GM19438 (cell line): ENCODE results near the gene TLCD3B.
"Not testable (repeated sequence)": the region's sequence is repeated elsewhere in the genome, so short reads cannot be mapped to it uniquely, and the experiment has no call there.

Source experiments
- ATAC-seq: cut with Tn5 transposase; IDR thresholded peaks from one replicate; pipeline ENCODE4 v1.9.1; 2021; ENCODE audit warnings: low read depth; ENCODE audit not compliant: unreplicated experiment

TLCD3B gene

DNA sequence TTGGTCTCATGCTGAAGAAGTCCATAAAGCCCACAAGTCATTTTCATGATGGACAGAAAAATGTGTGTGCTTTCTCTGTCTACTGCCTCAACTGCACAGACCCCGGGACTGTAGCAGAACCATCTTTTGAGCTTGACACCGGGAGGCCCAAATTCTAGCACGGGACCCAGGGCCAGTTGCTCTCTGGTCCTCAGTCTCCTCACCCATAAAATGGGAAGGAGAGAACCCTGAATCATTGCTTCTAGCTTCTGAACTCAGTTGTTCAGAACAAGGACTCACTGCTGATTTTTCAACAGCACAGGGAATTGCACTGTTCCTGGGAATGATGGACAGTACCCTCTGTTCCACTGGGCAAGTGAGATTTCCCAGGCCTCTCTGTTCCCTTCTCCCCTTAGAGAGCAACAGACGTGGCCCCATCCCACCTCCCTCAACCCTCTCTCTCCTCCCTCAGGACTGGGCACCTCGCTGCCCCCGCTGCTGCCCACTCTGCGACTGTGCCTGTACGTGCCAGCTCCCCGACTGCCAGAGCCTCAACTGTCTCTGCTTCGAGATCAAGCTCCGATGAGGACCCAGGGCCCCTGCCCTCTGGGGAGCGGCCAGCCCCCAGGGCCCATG, 32.3 kb upstream of the TLCD3B start:
- ATAC-seq = no peak

DNA sequence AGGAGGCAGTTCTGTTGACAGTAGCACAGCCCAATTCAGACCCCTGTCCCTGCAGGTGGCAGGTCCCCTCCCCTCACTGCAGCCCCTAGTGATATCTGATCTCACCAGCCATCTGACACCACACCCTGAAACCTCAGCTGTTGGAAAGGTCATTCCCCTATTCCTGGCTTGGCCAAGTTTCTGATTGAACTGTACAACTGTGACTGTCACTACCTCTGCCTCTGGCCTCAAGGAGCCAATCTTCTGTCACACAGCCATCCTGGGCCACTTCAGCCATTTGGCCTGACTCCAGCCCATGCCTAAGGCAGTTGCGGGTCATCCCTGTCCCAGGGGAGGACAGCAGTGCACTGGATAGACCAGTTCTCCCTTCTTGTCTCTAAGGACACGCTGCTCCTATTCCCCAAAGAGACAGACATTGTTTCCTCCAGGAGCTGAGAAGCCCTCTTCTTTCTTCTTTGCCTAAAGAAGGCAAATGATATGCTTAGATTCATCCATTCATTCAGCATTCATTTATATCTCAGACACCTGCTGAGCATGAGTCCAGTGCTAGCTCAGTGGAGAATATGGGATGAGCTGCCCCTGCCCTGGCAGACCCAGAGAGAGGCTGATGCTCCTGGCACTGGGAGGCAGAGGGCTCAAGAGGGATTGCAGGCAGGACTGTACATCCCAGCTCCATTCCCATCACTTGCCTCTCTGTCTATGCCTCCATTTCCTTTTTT, 29.9 kb upstream of the TLCD3B start:
- no peak for ATAC-seq

DNA sequence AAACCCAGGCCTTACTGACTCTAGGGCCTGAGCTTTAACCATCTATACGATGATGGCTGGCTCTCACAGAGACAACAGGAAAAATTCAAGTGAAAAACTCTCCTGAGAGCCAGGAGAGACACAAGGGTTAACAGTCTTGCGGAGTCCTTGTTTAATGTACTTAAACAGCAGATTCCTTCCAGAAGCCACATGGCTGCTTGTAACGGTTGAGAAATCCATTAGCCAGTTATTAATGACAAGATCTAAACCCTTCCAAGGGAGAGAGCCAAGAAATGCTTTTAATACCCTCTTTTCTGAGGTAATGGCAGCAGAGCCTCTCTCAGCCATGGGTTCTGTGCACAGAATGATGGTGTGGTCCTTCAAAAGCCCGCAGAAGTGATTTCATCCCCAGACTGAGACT, 29.3 kb upstream of the TLCD3B start:
- no peak for ATAC-seq

DNA sequence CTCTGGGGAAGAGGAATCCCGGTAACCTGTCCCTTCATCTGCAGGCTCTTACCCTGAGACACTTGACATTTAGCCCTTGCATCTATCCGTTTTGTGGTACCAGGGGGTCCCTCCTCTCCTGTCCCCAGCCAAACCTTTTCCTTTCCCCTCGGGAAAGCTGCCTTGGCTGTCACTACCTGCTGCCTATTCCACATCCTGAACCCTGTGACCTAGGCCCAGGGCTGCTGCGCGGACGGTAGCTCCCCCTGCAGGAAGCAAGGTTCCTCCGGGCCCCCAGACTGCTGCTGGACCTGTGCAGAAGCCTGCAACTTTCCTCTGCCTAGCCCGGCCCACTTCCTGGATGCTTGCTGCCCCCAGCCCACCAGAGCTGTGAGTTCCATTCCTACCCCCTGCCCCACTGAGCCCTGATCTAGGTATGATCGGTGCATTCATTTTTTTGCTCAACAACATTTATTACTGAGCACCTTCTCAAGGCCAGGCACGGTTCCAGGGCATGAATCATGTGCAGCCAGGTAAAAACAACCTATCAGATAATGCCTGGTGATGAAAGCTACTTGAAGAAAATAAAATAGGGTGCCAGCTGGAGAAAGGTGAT, 24.0 kb upstream of the TLCD3B start:
- no peak for ATAC-seq

DNA sequence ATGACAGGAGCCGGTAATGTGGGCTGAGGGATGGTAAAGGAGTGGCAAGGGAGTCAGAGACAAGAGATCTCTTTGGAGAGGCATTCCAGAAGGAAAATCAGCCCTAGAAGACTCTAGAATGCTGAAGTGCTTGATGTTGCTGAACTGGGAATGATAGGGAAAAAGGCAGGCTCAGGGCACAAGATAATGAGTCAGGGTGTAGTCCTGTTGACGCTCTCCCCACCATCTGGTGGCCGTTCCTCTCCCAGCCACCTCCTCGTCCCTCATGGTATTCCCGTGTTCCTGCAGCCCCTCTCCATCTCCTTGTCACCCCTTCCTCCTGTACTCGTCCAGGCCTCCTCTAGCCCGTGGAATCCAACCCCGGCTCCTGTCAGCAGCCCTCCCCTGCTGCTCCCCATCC, 23.4 kb upstream of the TLCD3B start:
- ATAC-seq = no peak

DNA sequence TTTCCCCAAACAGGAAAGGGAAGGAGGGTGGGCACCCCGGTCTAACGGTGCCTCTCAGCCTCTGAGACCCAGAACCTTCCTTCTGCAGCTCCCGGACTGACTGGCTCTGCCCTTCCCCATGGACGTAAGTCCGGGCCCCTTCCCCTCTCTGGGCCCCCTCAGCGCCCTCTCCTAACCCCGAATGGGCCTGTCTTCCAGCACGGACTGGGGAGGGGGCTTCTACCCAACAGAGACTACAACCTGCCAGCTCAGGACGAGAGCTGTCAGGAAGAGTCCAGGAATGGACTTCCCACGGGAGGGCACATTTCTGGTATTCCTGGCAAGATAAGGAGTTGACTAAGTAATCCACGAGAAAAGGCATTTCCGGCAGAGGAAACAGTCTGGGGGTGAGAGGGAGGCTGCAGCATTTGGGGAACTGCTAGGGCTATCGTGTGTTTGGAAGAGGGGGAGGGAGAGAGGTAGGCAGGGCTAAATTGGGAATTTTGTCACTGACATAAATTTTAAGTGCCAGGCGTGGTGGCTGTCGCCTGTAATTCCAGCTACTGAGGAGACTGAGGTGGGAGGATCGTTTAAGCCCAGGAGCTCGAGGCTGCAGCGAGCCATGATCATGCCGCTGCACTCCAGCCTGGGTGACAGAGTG, 22.4 kb upstream of the TLCD3B start:
- ATAC-seq = no peak

DNA sequence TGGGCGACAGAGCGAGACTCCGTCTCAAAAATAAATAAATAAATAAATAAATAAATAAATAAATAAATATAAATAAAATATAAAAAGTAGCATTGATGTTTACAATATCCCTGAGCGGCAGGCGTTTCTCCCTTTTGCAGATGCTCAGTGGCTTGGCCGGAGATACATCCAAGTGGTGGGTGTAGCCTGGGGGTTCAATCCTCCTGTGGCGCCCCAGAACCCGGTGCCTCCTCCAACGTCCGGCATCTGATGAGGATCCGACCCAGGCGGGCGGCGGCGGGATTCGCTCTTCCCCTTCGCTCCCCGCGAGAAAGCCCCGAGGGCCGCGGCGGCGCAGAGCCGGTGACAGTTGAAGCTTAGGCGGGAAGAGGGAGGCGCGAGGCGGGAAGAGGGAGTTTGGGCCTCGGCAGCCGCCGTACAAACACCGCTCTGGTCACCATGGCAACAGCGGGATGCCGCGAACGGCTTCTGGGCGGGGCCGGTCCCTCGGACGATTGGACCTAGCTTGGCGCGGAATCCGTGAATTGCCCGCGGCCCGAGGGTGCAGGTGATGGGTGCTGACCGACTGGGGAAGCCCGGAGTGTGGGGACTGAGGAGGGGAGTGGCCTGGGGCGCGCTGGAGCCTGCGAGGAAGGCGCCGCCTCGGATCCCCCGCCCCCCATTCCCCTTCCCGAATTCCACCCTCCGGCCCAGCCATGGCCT, 21.8 kb upstream of the TLCD3B start:
- ATAC-seq = peak; percentile 63

DNA sequence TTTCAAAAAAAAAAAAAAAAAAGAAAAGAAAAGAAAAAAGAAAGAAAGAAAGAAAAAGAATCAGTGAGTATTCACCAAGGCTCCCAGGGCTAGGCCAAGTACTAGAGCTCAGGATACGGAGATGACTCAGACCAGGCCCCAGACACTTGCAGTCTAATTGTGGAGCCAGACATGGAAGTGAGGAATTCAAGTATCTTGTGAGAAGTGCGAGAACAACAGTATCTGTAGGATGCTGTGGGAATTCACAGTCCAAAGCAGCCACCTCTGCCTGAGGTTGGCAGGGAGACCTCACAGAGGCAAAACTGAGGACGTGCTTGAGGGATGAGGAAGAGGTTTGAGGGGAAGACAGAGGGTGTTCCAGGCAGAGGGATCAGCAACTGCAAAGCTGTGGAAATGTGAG, 20.4 kb upstream of the TLCD3B start:
- no peak for ATAC-seq

DNA sequence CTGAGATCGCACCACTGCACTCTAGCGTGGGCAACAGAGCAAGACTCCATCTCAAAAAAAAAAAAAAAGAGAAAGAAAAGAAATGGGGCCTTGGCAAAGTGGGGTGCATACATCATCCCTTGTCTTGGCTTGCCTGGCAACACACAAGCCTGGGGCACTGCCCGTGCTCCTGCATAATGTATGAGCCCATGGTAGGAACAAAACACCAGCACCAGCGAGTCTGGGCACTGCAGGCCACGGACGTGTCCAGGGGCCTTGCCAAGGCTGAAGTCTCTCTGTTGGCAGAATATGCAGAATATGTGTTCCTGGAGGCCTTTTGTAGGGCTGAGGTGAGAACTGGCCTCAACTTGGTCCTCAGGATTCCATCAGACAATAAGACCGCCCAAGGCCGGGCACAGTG, 18.8 kb upstream of the TLCD3B start:
- no peak for ATAC-seq

DNA sequence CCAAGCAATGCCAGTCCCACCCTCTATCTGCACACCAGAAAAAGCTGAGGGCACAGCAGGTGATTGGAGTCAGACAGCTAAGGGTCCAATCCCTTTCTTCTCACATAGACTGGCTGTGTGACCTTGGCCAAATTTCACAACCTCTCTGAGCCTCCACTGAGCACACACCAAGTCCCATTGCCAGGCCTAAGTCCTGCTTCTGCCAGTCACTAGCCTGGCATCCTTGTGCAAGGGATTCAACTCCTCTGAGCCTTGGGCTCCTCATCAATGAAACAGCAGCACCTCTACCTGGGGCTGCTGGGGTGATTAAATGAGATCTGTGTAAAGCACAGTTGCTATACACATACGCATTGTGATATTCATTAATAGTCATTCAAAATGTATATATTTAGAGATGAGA, 15.5 kb upstream of the TLCD3B start:
- ATAC-seq = no peak

DNA sequence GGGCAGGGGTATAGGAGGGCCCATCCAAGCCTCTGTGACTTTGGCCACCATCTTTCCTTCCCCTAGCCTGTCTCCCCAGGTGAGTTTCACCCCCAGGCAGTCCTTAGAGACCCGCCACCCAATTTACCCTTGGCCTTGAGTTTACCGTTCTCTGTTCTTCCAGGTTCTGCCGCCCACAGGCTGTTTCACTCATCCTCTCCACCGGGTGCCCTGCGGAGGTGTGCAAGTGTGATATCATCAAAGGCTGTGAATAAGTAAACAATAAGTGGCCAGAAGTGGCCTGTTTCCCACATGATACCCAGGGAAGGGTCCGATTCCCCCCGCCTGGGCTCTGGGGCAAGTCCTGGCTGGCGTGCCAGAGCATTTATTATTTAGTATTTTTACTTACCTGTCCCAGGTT, 15.1 kb upstream of the TLCD3B start:
- ATAC-seq = no peak

DNA sequence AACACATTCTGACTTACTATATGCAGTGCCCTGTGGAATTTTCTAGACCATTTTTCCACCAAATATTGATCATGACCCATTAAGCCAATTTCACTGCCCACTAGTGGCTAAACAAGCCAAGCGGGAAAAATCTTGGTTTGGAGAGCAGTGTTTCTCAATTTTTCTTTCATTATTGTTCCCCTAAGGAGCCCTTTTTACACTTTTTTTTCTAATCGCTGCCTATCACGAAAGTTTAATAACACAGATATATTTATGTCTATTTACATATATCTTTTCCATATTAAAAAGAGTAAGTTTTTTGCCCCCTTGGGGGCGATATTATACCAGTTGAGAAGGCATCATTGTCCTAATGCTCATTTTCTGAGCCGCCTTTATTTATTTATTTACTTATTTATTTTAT, 10.8 kb upstream of the TLCD3B start:
- no peak for ATAC-seq

DNA sequence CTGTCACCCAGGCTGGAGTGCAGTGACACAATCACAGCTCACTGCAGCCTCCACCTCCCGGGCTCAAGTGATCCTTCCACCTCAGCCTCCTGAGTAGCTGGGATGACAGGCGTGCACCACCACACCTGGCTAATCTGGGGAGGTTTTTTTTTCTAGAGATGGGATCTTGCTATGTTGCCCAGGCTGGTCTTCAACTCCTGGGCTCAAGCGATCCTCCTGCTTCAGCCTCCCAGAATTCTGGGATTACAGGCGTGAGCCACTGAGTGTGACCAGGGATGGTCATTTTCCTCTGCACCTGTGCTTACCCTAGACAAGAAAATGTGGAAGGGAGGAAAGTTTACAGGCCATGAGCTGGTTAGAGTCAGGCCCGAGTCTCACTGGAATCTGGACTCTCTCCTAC, 9.6 kb upstream of the TLCD3B start:
- not testable (repeated sequence) for ATAC-seq

DNA sequence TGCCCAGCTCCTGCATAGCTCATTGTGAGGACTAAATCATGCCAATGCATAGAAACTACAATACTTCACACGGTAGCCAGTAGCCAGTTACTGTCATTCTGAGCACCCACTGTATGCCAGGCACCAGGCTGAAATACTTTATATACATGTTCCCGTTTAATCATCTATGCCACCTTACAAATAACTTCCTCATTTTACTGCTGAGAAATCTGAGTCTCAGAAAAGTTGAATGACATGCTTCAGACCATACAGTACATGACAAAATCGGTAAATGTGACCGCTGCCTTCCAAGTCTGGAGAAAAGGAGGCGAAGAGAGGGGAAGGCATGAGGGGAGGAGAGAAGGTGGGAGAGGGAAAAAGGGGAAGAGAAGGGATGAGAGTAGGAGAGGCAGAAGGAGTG, 9.2 kb upstream of the TLCD3B start:
- no peak for ATAC-seq

DNA sequence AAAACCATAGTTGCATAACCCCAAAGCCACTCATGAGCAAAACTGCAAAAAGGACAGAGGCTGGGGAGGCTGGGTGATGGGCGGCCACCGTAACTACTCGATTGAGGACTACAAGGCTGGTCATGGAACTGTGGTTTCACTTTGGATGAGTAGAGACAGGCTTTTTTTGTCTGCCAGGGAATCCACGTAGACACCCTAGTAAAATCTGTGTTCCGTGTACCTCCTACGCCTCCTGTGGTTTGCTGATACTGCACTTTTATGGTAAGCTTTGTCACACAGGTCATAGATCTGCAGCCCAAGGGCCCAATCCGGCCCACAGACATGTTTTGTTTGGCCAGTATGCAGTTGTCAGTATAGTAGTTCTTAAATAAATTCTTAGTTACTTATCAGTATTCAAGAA, 2.2 kb upstream of the TLCD3B start:
- no peak for ATAC-seq

DNA sequence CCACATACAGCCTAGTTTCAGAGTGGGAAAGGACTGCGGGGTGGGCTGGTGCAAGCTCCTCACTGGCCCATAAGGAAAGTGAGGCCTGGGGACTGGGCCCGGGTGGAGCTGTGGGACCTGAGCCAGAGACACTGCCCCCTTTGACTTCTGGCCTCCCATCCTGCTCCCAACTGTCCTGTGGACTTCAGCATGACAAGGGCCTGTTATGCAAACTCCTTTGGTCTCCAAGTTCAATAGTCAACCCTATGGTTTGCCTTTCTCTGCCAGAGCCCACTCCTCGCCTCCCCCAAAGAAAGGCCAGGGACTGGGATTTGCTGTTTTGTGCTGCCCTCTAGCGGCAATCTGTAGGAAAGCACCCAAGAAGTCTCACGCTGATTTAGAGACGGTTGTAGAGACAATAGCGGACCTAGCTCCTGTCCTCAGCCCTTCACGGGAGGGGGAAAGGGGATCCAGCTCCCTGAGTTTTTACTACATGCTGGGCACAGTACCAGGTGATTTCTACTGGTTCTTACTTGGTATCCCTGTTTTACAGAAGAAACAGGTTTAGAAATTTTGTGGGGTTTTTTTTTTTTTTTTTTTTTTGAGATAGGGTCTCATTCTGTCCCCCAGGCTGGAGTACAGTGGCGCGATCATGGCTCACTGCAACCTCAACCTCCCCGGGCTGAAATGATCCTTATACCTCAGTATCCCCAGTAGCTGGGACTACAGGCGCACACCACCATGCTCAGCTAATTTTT, 1.2 kb upstream of the TLCD3B start:
- ATAC-seq = no peak

DNA sequence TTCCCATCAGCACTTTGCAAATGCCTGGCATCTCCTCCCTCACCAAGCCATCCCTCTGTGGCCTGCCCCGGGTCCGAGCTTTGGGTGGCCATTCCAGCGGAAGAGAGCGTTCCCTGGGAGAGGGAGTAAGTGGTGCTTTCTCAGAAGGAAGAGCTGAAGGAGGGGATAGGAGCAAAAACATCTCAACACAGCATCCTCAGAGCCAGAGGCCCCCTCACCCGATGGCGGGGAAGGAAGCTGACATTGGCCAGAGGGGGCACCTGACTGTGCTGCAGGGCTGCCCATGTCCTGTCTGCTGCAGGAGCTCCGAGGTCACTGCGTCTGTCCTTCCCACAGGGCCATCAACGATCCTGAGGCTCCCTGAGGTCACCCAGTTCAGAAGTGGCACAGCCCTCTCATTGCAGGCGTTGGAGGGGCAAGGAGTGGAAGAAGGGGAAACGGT, 427 bp upstream of the TLCD3B start:
- ATAC-seq = no peak

DNA sequence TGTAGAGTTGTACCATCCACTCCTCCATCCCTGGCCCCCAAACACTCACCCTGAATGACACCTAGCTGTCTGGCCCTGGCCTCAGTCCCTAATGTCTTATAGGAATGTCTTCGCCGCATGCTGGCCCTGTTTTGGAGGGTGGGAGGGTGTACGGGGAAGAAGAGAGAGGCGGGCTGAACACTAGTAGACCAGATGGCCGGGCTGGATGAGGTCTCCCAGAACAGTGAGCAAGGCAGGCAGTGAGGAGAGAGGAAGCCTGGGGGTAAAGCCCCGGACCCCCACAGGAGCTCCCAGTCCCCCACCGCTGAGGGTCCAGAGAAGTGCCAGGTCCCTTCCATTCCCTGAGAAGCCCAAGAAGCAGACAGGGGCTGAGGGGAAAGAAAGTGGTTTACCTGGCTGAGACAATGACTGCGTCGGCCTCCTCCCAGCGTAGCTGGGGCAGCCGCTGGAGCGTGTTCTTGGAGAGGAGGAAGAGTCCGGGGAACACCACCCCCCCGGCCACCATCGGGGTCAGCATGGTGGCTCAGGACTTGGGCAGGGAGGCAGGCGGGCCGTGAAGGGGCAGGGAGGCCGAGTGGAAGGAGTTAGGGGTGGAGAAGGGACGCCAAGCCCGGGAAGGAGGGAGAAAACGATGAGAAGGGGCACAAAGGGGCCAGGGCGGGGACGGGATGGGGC, 923 bp downstream of the TLCD3B start:
- ATAC-seq = no peak

DNA sequence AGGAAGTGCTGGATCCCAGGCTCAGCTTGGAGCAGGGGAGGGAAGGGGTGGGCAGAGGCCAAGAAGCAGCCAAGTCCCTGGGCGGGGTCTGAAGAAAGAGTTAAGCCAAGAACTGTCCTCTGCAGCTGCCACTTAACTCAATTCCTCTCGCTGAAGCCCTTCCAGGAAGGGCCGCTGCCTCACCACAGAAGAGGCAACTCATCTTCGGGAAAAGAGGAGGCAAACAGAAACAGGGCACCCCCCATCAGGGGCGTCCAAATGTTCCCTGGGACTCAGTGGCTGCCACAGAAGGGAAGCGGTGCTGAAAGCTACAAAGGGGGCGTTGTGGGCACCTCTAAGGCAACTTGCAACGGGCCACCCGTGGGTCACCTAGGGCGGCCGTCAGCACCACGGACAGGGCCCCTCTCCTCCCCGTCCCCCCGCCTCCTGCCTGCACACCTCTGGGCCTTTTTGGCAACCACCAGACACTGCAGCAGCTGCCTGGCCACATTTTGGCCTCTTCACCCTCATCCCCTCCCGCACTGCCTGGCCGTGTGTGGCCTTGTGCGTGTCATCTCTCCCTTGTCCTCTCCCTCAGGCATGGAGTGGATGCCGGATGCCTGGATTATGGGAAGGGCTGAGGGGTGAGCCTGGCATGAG, 2.5 kb downstream of the TLCD3B start:
- no peak for ATAC-seq
